ENCODE data around the gene LYPD4. TPM values are rescaled to one million over a fixed set of nuclear protein-coding genes. Genes with fewer than 3 reads are reported as not detected.

Gene LYPD4
- total RNA-seq, 4 donors from 2014 or later = not detected

- H3K9me3 ChIP-seq = no peaks in the 10 kb centered on the region
- DNase-seq (ENCODE audit: low spot score in 2 of 2) = no peak
- H3K4me3 ChIP-seq = no peak overlapping the region
- no peaks in the 10 kb centered on the region for H3K36me3 ChIP-seq
- TF ChIP-seq POLR2A (IDR thresholded peaks at IDR 0.05) (no peak), EP300 (IDR thresholded peaks at IDR 0.05) (no peak), POLR2AphosphoS5 (IDR thresholded peaks at IDR 0.05) (no peak), CTCF (IDR thresholded peaks at IDR 0.05) (no peak)
- H3K27ac ChIP-seq = no peak overlapping the region
- 67% methylated on average over 3 of the region's 3 CpGs for WGBS
- H3K27me3 ChIP-seq = peaks cover 13% of the 10 kb centered on the region
- H3K4me1 ChIP-seq = no peaks in the 10 kb centered on the region
Measured at GRCh38 chr19:41811981-41812380, 32.5 kb downstream of the LYPD4 start.

- H3K9me3 ChIP-seq = no peaks in the 10 kb centered on the region
- H3K27me3 ChIP-seq = peaks cover 13% of the 10 kb centered on the region
- no peak overlapping the region for H3K27ac ChIP-seq
- DNase-seq (ENCODE audit: low spot score in 2 of 2) = no peak
- no peaks in the 10 kb centered on the region for H3K4me1 ChIP-seq
- no peaks in the 10 kb centered on the region for H3K36me3 ChIP-seq
- no peak overlapping the region for H3K4me3 ChIP-seq
- TF ChIP-seq EP300 (IDR thresholded peaks at IDR 0.05) (no peak), CTCF (IDR thresholded peaks at IDR 0.05) (no peak), POLR2A (IDR thresholded peaks at IDR 0.05) (no peak), POLR2AphosphoS5 (IDR thresholded peaks at IDR 0.05) (no peak)
- 49% methylated on average over 3 of the region's 3 CpGs for WGBS
Measured at GRCh38 chr19:41811036-41811435, 33.4 kb downstream of the LYPD4 start.

GRCh38 chr19:41810301-41810700, 34.2 kb downstream of the LYPD4 start:
- Histone ChIP-seq H3K36me3 (no peaks in the 10 kb centered on the region), H3K27me3 (peaks cover 13% of the 10 kb centered on the region), H3K4me3 (no peak overlapping the region), H3K4me1 (no peaks in the 10 kb centered on the region), H3K27ac (no peak overlapping the region), H3K9me3 (no peaks in the 10 kb centered on the region)
- TF ChIP-seq POLR2AphosphoS5 (IDR thresholded peaks at IDR 0.05) (no peak), EP300 (IDR thresholded peaks at IDR 0.05) (no peak), CTCF (IDR thresholded peaks at IDR 0.05) (no peak), POLR2A (IDR thresholded peaks at IDR 0.05) (no peak)
- DNase-seq (ENCODE audit: low spot score in 2 of 2) = no peak
- WGBS = 70% methylated on average over 2 of the region's 4 CpGs

- WGBS = 67% methylated on average over 16 of the region's 16 CpGs
- H3K9me3 ChIP-seq = no peaks in the 10 kb centered on the region
- H3K27ac ChIP-seq = no peak overlapping the region
Measured at GRCh38 chr19:41808663-41809566, 35.6 kb downstream of the LYPD4 start.

More at GRCh38 chr19:41808663-41809566, 35.6 kb downstream of the LYPD4 start:
- peaks cover 13% of the 10 kb centered on the region for H3K27me3 ChIP-seq
- no peaks in the 10 kb centered on the region for H3K4me1 ChIP-seq
- TF ChIP-seq EP300 (IDR thresholded peaks at IDR 0.05) = no peak
- TF ChIP-seq POLR2AphosphoS5 (IDR thresholded peaks at IDR 0.05) = no peak
- TF ChIP-seq POLR2A (IDR thresholded peaks at IDR 0.05) = no peak
- TF ChIP-seq CTCF (IDR thresholded peaks at IDR 0.05) = no peak
- H3K36me3 ChIP-seq = no peaks in the 10 kb centered on the region
- DNase-seq (ENCODE audit: low spot score in 2 of 2) = peak; percentile 47 to 48
- H3K4me3 ChIP-seq = no peak overlapping the region
